Thoracic aorta (tissue), 2 donors: Measurements from ENCODE around the gene PDCD2L. TPM values are rescaled to one million over a fixed set of nuclear protein-coding genes. Genes with fewer than 3 reads are reported as not detected.
A peak's percentile ranks its signal among the peaks of the same experiment; 100 is the strongest.

Experiments used
- ATAC-seq: fragments of 150-250 bp; one replicate; pipeline ENCODE4 v1.8.0; 2017; ENCODE audit warnings: low read depth; ENCODE audit not compliant: insufficient number of reproducible peaks, low FRiP score
- DNase-seq: peaks from one replicate; pipeline ENCODE4 v3.0.0-alpha.2; 2020; ENCODE audit warnings: low spot score
- H3K27ac ChIP-seq, 2 donors: fragments of 200-600 bp; sonication (generic); 1 replicate in 1 of 2; 2 replicates in 1 of 2; pipeline ENCODE4 v1.5.1; 2016; ENCODE audit warnings: mild to moderate bottlenecking in 2 of 2, moderate library complexity in 2 of 2
- H3K27me3 ChIP-seq: fragments of 200-600 bp; sonication (generic); replicated peaks from 2 replicates; pipeline ENCODE4 v1.6.0; 2016; ENCODE audit warnings: mild to moderate bottlenecking; ENCODE audit not compliant: insufficient read depth
- H3K36me3 ChIP-seq: fragments of 200-600 bp; sonication (generic); one replicate; pipeline ENCODE4 v1.5.1; 2016
- H3K4me1 ChIP-seq, 2 donors: fragments of 200-600 bp; sonication (generic); 1 replicate in 1 of 2; 2 replicates in 1 of 2; pipeline versions ENCODE4 v1.5.1 to v1.6.0; 2016; ENCODE audit warnings: low read depth in 2 of 2, mild to moderate bottlenecking in 1 of 2; ENCODE audit not compliant: control insufficient read depth in 1 of 2
- H3K4me3 ChIP-seq: fragments of 200-600 bp; sonication (generic); 2 replicates; pipeline ENCODE4 v1.5.1; 2016; ENCODE audit warnings: mild to moderate bottlenecking
- H3K9me3 ChIP-seq: fragments of 200-600 bp; sonication (generic); 2 replicates; pipeline ENCODE4 v1.5.1; 2016
- CTCF ChIP-seq: fragments of 200-600 bp; sonication (generic); IDR thresholded peaks from one replicate; pipeline ENCODE4 v1.5.1; 2019; ENCODE audit warnings: antibody characterized with exemption
- total RNA-seq, 2 donors: library from RNA; depleted of rRNA; stranded (reverse); fragments of >200 nt; gene quantifications; one replicate each; pipeline versions ENCODE4 v1.1.0 to v1.2.3, GENCODE V29; 2016

Gene PDCD2L
- total RNA-seq, 2 donors from 2014 or later, result 6.2 to 12.8 TPM

GRCh38 chr19:34474233-34474989 lies 70.2 kb downstream of the PDCD2L start:
- Histone ChIP-seq H3K36me3 (peaks cover 14% of the 10 kb centered on the region), H3K27me3 (no peaks in the 10 kb centered on the region), H3K4me1 (peaks cover 18 to 34% of the 10 kb centered on the region in 2 donors), H3K27ac (peak overlapping the region; percentile 89 to 92), H3K4me3 (peak overlapping the region; percentile 33), H3K9me3 (no peaks in the 10 kb centered on the region)
- no peak for TF ChIP-seq CTCF
- DNase-seq (no peak), ATAC-seq (no peak)

- ATAC-seq (peak; percentile 91), DNase-seq (no peak)
- Histone ChIP-seq H3K4me3 (peak overlapping the region; percentile 46), H3K27me3 (no peaks in the 10 kb centered on the region), H3K9me3 (no peaks in the 10 kb centered on the region), H3K27ac (peak overlapping the region; percentile 89 to 92), H3K36me3 (peaks cover 14% of the 10 kb centered on the region), H3K4me1 (peaks cover 18 to 37% of the 10 kb centered on the region in 2 donors)
- TF ChIP-seq CTCF, result no peak
Measured at GRCh38 chr19:34475026-34475974, 71.1 kb downstream of the PDCD2L start.

Other genes with a start within 250 kb of the PDCD2L start
- gene LSM14A, start 231.9 kb upstream of the PDCD2L start, total RNA-seq, result 100 to 1,000 TPM in 1 of 2 donors, 10 to 100 TPM in 1; 79.1 to 133 TPM
- gene GARRE1, start 149.8 kb upstream of the PDCD2L start, total RNA-seq, result 10 to 100 TPM; 31.4 to 37.5 TPM
- gene GPI, start 39.2 kb upstream of the PDCD2L start, total RNA-seq, result 100 to 1,000 TPM; 112 to 207 TPM
- 100 to 1,000 TPM; 105 to 107 TPM for gene UBA2, start 24.0 kb downstream of the PDCD2L start, total RNA-seq
- gene WTIP, start 77.4 kb downstream of the PDCD2L start, total RNA-seq, result 100 to 1,000 TPM; 110 to 175 TPM